ENCODE measurements around the gene RGSL1. TPM values are rescaled to one million over a fixed set of nuclear protein-coding genes. Genes with fewer than 3 reads are reported as not detected.
A peak's percentile ranks its signal among the peaks of the same experiment; 100 is the strongest.

Gene RGSL1
- total and polyA plus RNA-seq, 2 experiments from 2014 or later: not detected

DNA sequence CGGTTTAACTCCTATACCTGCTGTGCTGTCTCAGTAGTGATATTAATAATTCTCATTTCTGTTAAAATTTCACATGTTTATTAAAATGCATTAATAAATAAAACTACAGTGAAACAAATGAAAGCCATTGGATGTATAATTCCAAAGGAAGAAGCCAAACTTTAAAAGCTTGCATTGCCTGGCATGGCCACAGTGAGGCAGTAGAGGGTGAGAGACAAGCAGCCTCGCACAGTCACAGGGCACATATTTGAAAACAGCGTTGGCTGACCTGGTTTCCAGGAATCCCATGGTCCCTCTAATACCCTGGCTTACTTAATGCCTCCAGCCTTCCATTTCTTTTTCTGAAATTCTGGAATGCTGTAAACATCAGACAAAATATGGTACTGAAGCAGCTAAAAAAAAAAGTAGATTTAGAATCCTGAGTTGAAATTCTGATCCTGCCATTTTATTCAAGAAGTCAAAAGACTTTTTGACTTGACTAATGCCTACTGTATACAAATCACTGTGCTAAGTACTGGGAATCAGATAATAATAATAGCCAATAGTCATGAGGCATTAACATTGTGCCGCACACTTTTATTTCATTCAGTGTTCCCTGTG lies 145.8 kb downstream of the RGSL1 start:
- H3K9me2 ChIP-seq (ENCODE audit: insufficient read depth): no peaks in the 10 kb centered on the region
- DNase-seq: peak; percentile 78
- no peaks in the 10 kb centered on the region for H4K20me1 ChIP-seq (ENCODE audit: insufficient read depth)
- 62 to 68% methylated on average over 4 of the region's 4 CpGs for WGBS, 2 experiments (ENCODE audit: low coverage in 1 of 2, low lambda C conversion rate in 2 of 2, missing lambda C conversion rate in 2 of 2)
- no peaks in the 10 kb centered on the region for H3K36me3 ChIP-seq (ENCODE audit: low read depth)
- no peaks in the 10 kb centered on the region for H3K9me3 ChIP-seq (ENCODE audit: low read depth)
- H3K9ac ChIP-seq: no peak overlapping the region
- H3K4me2 ChIP-seq (ENCODE audit: unreplicated experiment): no peak overlapping the region
- in situ Hi-C loops (cut with MboI): loop anchor here (5.0 to 10.0 kb wide), 2 partner anchors 151 to 187 kb away; no protein-coding TSS in a partner anchor
- H3F3A ChIP-seq (ENCODE audit: insufficient read depth): peaks cover 17% of the 10 kb centered on the region
- no peak overlapping the region for H3K27ac ChIP-seq
- no peaks in the 10 kb centered on the region for H3K79me2 ChIP-seq (ENCODE audit: insufficient read depth)
- H3K27me3 ChIP-seq (replicated peaks; ENCODE audit: insufficient read depth): no peaks in the 10 kb centered on the region
- TF ChIP-seq EZH2phosphoT487 (IDR thresholded peaks at IDR 0.05; ENCODE audit: insufficient read depth, low read depth): no peak
- no peak for TF ChIP-seq EZH2 (IDR thresholded peaks at IDR 0.05; ENCODE audit: insufficient read depth, poor library complexity, severe bottlenecking)
- no peak overlapping the region for H3K4me3 ChIP-seq
- H3K4me1 ChIP-seq (ENCODE audit: insufficient read depth): peaks cover 11% of the 10 kb centered on the region
- H2AFZ ChIP-seq: no peak overlapping the region

DNA sequence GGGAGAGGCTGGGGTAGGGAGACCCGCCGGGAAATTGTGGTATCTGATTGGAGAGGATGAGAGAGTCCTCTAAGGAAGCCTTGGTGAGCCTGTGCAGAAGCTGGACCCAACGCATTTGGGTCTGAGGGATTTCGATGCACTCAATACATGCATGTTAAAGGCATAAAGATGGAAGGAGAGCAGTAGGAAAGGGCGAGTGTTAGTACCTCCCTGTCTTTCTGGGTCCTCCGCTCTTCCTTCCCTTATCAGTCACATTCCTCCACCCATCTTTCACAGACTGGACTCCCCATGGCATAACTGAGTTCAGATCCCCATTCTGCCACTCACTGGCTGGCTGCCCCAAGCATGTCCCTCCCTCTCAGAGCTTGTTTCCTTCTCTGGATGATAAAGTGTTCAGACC lies 147.0 kb downstream of the RGSL1 start:
- WGBS, 2 experiments (ENCODE audit: low coverage in 1 of 2, low lambda C conversion rate in 2 of 2, missing lambda C conversion rate in 2 of 2): 86 to 92% methylated on average over 6 of the region's 6 CpGs
- in situ Hi-C loops (cut with MboI): loop anchor here (5.0 to 10.0 kb wide), 2 partner anchors 152 to 185 kb away; no protein-coding TSS in a partner anchor
- no peak overlapping the region for H3K27ac ChIP-seq

DNA sequence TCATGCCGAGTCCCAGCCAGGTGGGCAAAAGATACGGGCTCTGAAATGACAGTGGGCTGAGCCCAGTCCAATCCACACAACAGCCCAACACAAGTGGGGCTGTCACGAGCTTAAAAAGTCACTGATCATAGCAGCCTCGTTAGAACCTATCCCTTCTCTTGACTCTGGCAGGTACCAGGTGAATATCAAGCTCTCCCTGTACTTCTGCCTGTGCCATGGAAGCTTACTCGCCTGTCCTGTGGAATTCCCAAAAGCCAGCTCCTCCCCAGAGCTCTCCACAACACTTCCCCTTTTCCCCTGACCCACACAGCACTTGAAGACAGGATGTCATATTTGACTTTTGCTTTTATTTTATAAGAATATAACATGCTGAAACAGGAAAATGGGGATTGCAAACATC lies 148.3 kb downstream of the RGSL1 start:
- no peak overlapping the region for H3K4me2 ChIP-seq (ENCODE audit: unreplicated experiment)
- H4K20me1 ChIP-seq (ENCODE audit: insufficient read depth): no peaks in the 10 kb centered on the region
- H3K9ac ChIP-seq: no peak overlapping the region
- no peaks in the 10 kb centered on the region for H3K9me2 ChIP-seq (ENCODE audit: insufficient read depth)
- no peaks in the 10 kb centered on the region for H3K36me3 ChIP-seq (ENCODE audit: low read depth)
- H3F3A ChIP-seq (ENCODE audit: insufficient read depth): peaks cover 16% of the 10 kb centered on the region
- in situ Hi-C loops (cut with MboI): loop anchor here (5.0 to 10.0 kb wide), 2 partner anchors 153 to 184 kb away; no protein-coding TSS in a partner anchor
- no peak overlapping the region for H2AFZ ChIP-seq
- H3K79me2 ChIP-seq (ENCODE audit: insufficient read depth): no peaks in the 10 kb centered on the region
- H3K27ac ChIP-seq: no peak overlapping the region
- H3K9me3 ChIP-seq (ENCODE audit: low read depth): no peaks in the 10 kb centered on the region
- DNase-seq: no peak
- WGBS, 2 experiments (ENCODE audit: low coverage in 1 of 2, low lambda C conversion rate in 2 of 2, missing lambda C conversion rate in 2 of 2): 77 to 84% methylated on average over 5 of the region's 5 CpGs
- H3K4me3 ChIP-seq: no peak overlapping the region
- H3K27me3 ChIP-seq (replicated peaks; ENCODE audit: insufficient read depth): no peaks in the 10 kb centered on the region
- TF ChIP-seq EZH2 (IDR thresholded peaks at IDR 0.05; ENCODE audit: insufficient read depth, poor library complexity, severe bottlenecking) (no peak), EZH2phosphoT487 (IDR thresholded peaks at IDR 0.05; ENCODE audit: insufficient read depth, low read depth) (no peak)
- peaks cover 14% of the 10 kb centered on the region for H3K4me1 ChIP-seq (ENCODE audit: insufficient read depth)

More for the DNA sequence above, 147.0 kb downstream of the RGSL1 start:
- Histone ChIP-seq H3K9ac (no peak overlapping the region), H3K27me3 (replicated peaks; ENCODE audit: insufficient read depth) (no peaks in the 10 kb centered on the region), H3K9me3 (ENCODE audit: low read depth) (no peaks in the 10 kb centered on the region), H3K36me3 (ENCODE audit: low read depth) (no peaks in the 10 kb centered on the region), H3F3A (ENCODE audit: insufficient read depth) (peaks cover 17% of the 10 kb centered on the region), H3K79me2 (ENCODE audit: insufficient read depth) (no peaks in the 10 kb centered on the region), H3K4me3 (no peak overlapping the region), H2AFZ (no peak overlapping the region), H3K9me2 (ENCODE audit: insufficient read depth) (no peaks in the 10 kb centered on the region), H4K20me1 (ENCODE audit: insufficient read depth) (no peaks in the 10 kb centered on the region), H3K4me2 (ENCODE audit: unreplicated experiment) (no peak overlapping the region), H3K4me1 (ENCODE audit: insufficient read depth) (peaks cover 11% of the 10 kb centered on the region)
- TF ChIP-seq EZH2 (IDR thresholded peaks at IDR 0.05; ENCODE audit: insufficient read depth, poor library complexity, severe bottlenecking) (no peak), EZH2phosphoT487 (IDR thresholded peaks at IDR 0.05; ENCODE audit: insufficient read depth, low read depth) (no peak)
- DNase-seq: no peak

DNA sequence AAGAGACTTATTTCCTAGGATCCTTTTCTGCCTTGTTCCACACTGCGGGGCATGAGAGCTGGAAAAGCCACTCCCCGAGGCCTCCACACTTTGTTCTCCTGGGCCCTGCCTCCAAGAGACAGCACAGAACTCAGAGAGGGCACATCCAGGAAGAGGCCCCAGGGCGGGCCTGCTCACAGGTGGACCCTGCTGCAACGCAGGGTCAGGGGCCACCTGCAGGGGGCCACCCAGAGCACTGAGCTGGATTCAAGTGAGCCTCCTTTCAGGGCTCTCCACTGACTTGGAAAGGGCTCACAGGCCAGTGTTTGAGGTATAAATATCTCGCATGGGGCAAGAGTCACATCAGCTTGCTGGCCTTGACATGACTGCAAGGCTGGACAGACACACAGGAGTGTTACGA lies 149.4 kb downstream of the RGSL1 start:
- Histone ChIP-seq H3K27ac (no peak overlapping the region), H3K79me2 (ENCODE audit: insufficient read depth) (no peaks in the 10 kb centered on the region), H4K20me1 (ENCODE audit: insufficient read depth) (no peaks in the 10 kb centered on the region), H3K9me3 (ENCODE audit: low read depth) (no peaks in the 10 kb centered on the region), H3K4me2 (ENCODE audit: unreplicated experiment) (no peak overlapping the region), H2AFZ (no peak overlapping the region), H3K4me1 (ENCODE audit: insufficient read depth) (peaks cover 17% of the 10 kb centered on the region), H3K36me3 (ENCODE audit: low read depth) (no peaks in the 10 kb centered on the region), H3K27me3 (replicated peaks; ENCODE audit: insufficient read depth) (no peaks in the 10 kb centered on the region), H3F3A (ENCODE audit: insufficient read depth) (peaks cover 5% of the 10 kb centered on the region), H3K9me2 (ENCODE audit: insufficient read depth) (no peaks in the 10 kb centered on the region), H3K9ac (no peak overlapping the region), H3K4me3 (no peak overlapping the region)
- WGBS, 2 experiments (ENCODE audit: low coverage in 1 of 2, low lambda C conversion rate in 2 of 2, missing lambda C conversion rate in 2 of 2): 84 to 94% methylated on average over 6 of the region's 6 CpGs
- in situ Hi-C loops (cut with MboI): loop anchor here (5.0 to 10.0 kb wide), 2 partner anchors 155 to 183 kb away; no protein-coding TSS in a partner anchor
- TF ChIP-seq EZH2 (IDR thresholded peaks at IDR 0.05; ENCODE audit: insufficient read depth, poor library complexity, severe bottlenecking): no peak
- no peak for TF ChIP-seq EZH2phosphoT487 (IDR thresholded peaks at IDR 0.05; ENCODE audit: insufficient read depth, low read depth)
- DNase-seq: peak; percentile 20

Measured in GM23248 (cell line).